Measurements from ENCODE around the gene PRLR.
A peak's percentile ranks its signal among the peaks of the same experiment; 100 is the strongest.

PRLR gene

DNA sequence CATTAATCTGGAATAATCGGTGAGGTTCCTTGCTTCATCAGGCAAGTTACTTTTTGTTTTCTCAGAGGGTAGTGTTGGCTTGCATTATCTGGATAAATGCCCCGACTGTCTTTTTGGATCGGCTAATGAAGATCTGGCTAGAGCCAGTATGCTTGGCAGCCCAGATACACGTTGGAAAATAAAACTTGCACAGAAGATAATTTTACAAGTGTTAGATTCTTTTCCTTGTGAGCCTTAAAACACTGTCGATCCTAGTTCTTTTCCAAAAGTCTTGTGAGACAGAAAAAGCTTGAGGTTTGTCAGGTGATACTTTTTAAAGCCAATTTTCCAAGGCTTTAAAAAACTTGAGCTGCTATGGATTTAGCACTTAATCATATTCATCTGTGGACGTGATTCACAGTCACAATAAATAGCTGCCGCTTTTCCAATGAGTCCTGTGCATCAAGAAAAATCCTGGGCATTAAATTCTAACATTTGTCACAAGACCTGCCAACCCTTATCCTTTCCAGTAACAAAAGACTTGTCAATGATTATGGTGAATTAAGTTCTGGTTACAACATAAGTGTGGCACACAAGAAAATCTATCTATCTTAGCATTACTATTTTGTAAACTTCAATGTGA, 68.5 kb downstream of the PRLR start:
- DNase-seq (ENCODE audit: low spot score) = no peak

DNA sequence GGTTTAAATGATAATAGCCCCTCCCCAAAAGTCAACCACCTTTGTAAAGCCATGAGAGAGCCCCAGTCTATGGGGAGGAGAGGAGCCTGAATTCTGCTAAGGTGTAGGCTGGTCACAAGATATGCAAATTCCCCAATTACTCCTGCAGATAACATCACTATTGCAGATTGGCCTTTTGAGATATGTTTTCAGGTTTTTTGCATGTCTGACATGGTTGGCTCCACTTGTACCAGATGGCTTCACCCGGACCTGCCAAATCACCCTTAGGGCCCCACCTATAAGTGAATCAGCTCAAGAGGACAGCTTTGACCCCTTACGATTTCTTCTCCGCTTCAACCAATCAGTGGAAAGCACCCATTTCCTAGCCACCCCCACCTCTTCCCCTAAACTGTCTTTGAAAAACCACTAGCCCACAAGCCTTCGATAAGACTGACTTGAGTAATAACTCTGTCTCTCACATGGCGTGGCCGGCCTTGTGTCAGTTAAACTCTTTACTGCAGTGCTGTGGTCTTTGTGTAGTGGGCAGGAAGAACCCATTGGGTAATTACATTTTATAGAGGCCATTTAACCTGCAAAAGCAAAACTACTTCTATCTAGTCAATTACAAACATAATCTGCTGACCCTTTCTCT, 69.7 kb downstream of the PRLR start:
- no peak for DNase-seq (ENCODE audit: low spot score)

DNA sequence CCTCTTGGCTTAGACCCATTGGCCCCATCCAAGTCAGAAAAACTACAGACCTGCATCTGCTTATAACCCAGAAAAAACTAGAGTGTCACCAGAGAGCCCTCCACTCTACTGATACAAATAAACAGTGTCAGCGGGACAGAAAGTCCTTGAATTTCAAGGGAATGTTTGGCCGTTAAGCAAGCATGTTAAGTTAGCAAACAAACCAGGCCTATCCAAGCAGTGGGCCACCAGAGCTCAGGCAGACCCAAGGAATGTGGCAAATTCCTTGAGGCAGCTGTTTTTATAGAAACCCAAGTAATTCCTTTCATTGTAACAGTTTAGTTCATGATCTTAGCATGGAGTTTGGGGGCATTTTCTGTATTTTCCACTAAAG, 70.9 kb downstream of the PRLR start:
- DNase-seq (ENCODE audit: low spot score) = no peak

DNA sequence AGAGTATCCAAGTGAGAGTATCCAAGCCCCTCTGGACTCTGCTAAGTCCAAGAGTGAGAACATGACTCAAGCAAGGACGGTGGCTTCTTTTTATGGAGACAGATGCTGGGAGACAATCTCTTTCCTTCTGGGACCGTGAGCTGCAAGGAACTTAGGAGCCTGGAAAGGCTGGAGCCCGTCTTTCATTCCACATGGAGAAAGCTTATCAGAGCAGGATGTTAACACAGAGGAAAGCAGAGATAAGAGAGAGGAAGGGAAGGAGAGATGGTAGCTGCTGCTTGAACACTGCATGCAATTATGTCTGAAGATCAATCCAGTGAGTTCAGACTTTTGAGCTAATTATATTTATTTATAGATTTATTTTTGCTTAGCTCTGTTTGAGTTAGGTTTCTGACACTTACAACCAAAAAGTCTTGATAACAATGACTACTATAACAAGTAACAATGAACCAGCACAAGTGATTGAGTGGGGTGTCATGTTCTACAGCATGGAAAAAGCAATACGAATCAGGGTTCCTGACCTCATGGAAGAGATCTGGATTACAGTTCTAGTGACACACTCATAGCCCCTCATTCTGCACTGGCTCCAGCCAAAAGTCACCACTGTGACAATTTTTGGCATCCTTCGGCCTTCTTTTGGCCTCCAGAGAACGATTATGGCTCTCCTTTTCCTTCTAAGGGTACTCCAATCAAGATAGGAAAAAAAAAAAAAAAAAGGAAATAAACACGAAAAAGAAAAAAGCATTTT, 71.5 kb downstream of the PRLR start:
- DNase-seq (ENCODE audit: low spot score) = no peak

DNA sequence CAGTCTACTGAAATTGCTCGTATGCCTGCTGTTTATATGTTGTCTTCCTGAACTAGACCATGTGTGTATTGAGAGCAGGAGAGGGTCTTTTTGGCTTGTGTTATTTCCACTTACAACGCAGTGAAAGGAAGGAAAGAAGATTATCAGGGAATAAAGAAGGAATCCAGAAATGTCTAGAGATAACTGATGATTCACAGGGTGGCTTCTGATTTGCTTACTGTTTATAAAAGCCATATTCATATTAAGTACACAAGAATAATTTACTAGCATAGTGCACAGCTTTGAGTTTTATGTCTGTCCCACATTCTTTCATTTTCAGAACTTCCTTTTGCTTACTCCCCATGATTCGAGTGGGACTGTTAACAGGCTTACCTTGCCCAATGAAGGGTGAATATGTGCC, 72.1 kb downstream of the PRLR start:
- no peak for DNase-seq (ENCODE audit: low spot score)

DNA sequence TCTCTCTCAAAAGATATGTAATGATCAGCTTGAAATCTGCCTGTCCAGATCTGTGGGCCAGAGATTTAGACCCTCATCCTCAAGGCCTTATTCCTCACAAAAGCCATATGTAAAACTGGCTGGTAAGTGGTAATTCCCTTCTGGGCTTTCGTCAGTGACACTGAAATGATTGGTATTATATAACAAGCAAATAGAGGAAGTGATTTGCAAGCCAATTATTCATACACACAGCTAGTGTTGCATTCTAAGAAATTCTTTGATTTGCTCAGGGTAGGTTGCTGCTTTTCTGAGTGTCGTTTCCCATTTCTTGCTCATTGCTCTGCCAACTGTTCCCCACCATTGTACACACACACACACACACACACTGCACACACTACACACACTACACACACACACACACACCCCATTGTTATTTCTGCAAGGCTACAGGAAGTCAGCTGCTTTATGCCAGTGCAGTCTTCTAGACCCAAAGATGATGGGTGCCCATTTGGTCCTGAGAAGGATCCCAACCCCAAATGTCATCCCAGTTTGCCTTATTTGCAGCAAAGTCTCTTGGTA, 76.8 kb downstream of the PRLR start:
- no peak for DNase-seq (ENCODE audit: low spot score)

DNA sequence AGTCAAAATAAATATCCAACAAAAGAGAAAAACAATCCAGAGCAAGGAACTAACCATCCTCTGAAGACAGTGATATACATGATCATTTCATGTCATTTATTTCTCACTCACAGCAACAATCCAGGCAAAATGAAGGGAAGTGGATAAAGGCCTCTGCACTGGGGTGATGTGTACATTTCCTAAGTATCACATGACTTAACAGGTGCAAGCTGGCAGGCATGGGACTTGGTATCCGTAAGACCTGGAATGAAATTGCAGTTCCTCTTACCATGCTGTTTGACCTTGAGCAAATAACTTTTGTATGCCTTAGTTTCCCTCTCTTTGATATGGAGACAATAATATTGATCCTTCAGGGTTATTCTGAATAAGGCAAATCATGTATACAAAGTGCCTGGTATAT, 77.6 kb downstream of the PRLR start:
- DNase-seq (ENCODE audit: low spot score) = no peak

DNA sequence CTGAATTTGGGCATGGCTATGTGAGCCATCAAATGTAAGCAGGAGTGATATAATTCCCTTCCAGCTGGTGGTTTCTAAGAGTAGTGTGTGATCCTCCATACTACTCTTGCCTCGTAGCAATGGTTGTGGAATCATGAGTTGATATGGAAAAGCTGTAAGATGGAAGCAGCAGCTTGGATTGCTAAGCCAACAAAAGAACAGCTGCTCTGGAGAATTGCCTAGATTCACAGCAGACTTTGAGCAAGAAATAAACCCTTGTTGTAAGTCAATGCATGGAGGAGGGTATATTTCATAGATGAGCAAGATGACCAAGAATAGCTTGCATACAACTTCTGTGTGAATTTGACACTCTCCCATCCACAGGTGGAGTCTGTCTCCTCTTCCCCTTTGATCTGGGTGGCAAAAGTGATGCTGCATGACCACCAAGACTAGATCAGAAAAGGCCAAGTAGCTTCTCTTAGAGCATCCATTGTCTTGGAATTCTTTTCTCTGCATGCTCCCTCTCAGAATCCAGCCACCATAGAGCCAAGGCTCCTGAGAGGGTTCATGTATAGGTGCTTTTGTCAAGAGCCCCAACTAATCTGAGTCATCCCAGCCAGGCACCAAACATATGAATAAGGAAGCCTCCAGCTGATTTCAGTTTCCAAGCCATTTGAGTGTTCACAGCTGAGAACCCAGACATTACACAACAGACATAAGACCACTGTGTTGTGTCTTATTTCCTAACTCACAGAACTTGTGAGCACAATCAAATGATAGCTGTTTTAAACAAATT, 79.0 kb downstream of the PRLR start:
- no peak for DNase-seq (ENCODE audit: low spot score)

DNA sequence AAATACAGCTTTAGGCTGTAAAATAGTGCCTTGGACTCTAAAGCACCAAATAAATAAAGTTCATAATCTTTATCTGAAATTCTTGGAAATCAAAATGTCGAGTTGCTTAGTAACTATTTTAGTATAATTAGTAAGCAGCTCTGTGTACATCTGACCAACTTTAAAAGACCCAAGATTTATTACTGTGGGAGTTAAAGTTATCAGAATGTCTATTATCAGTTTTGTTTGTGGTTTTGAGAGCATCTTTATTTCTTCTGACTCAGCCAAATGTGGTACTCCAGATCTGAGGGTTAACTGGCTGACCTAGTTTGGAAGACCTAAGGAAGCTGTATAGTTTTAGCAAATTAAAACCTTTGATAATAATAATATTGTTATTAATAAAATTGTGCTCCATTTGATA, 81.2 kb downstream of the PRLR start:
- no peak for DNase-seq (ENCODE audit: low spot score)

DNA sequence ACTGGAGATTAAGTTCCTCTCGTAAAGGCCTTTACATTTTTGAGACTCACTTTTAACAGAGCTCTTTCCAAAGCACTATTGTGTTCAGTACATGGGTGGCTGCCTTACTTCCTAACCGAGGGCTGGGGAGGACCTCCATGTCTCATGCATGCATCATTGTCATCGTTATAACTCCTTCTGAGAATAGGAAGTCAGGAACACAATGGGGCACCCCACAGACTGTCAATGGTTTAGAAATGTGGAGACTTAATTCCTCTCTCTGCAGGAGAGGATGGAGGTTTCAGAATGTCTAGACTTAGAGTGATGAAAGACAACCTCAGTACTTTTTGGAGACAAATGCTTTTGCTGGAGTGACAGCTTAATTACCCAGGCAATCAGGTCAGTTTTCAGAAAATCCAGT, 83.9 kb downstream of the PRLR start:
- DNase-seq (ENCODE audit: low spot score) = no peak

DNA sequence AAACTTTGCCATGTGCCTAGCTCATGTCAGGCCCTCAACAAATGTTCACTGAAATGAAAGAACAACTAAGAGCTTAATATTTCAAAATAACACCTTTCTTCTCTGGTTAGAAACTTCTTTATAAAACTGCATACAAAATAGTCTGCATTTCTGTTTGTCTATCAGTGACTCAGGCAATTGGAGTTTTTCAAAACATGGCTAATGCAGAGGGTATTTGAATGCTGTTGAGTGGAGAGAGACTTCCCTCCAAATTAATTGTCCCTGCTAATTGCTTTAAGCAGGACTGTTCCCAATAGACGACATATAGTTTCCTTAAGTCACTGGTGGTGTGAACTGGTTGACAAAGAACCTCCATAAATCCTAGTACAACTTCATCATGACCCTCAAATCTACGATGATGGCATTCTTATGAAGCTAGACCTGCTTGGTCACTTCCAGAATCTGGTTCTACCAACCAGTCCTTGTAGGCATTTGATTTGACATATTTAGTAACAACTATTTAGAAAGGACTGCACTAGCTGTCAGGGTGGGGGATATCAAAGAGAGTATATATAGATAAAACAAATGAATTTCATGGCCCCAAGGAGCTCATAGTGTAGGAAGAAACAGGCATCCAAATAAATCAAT, 84.5 kb downstream of the PRLR start:
- no peak for DNase-seq (ENCODE audit: low spot score)

DNA sequence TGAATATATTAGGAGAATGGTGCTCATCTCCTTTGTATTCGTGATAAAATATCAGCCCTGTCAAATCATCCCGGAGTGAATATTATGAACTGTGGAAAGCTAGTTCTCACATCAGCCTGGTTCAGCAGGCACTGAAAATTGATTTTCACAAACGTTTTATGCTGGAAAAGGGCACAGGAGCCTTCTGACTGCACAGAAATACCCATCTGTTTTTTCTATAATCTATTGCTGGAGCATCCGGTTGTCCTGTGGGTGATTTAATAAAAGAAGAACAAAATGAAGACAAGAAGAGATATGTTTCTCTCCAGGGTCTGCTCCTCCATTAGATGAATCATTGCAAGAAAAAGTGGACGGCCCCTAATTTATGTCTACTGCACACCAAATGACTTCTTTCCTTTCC, 85.3 kb downstream of the PRLR start:
- no peak for DNase-seq (ENCODE audit: low spot score)

DNA sequence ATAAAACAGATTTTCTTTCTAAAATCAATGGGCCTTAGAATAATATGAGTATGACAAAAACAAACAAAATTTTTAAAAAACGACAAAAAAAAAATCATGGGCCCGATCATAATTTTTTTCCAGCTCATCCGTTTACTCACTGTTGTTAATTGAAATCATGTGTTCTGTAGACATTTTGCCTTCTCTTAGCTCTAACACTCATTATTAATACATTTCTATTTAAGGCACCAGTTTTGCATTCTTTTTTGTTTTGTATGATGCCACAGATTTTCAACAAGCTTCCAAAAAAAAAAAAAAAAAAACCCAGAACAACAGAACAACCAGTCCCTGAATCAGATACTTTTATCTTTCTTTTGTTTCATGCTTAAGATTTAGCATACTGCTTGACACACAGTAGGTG, 86.4 kb downstream of the PRLR start:
- no peak for DNase-seq (ENCODE audit: low spot score)

DNA sequence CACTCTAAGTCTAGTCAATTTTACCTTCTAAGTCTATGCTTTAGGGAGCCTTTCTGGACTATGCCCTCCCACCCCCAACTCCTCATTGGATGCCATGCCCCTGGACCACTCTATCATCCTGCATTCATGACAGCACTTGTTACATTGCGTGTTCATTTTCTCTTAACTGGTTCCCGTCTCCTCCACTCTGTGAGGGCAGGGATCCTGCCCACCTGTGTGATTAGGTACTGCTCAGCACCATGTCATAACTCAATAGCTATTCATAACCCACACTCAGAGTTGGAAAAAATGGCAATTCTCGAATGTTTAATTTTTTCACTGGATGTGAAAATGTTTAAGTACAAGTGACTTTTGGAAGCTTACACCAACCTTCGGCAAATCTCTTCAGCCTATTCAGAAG, 88.5 kb downstream of the PRLR start:
- DNase-seq (ENCODE audit: low spot score) = no peak

DNA sequence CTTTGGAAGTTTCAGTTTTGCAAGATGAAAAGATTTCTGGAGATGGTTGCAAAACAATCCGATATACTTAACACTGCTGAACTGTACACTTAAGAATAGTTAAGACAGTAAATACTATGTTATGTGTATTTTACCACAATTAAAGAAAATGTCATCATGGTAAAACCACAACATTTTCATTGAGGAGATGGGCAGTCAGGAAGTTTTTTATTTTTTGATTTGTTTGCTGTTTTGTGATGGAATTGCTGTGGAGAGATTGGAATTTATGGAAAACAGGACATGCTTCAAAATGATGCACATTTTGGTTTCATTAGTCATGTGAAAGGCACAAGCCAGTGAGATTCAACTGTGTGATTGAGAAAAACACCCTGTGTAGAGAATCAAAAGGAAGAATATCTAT, 92.1 kb downstream of the PRLR start:
- no peak for DNase-seq (ENCODE audit: low spot score)

DNA sequence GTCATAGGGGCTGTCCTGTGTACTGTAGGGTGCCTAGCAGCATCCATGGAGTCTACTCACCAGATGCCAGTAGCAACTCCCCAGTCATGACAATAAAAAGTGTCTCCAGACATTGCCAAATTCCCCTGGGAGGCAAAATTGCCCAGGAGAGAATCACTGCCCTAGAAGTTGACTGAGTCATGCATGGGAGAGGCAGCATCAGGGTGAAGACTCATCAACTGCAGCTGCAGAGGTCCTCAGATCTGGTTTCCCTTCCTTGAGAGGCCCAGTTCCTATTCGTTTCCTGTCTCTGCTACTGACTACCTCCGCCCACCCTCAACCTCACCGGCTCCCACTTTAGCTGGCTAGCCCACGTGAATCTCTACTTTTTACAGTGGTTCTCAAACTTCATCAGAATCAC, 93.9 kb downstream of the PRLR start:
- DNase-seq (ENCODE audit: low spot score) = no peak

DNA sequence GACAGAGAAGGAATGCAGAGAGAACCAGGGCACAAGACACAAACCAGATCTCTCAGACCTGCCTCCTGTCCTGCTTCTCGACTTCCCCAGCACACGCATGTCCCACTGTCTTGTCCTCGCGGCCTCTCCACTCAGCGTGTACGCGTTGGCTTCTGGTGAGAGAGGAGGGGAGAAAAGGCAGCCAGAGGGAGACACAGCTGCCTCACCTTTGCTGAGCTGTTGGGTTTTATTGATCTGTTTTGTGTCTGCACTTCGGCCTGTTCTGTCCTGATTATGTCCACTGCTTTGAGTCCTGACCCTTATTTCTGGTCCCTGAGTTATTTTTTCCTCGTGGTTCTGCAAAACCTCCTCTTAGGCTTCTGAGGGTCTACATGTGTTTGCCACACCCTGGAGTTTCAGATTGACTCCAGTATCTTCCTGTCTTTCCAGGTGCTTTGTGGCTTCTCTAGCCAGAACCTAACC, 95.0 kb downstream of the PRLR start:
- peak; percentile 13 for DNase-seq (ENCODE audit: low spot score)

DNA sequence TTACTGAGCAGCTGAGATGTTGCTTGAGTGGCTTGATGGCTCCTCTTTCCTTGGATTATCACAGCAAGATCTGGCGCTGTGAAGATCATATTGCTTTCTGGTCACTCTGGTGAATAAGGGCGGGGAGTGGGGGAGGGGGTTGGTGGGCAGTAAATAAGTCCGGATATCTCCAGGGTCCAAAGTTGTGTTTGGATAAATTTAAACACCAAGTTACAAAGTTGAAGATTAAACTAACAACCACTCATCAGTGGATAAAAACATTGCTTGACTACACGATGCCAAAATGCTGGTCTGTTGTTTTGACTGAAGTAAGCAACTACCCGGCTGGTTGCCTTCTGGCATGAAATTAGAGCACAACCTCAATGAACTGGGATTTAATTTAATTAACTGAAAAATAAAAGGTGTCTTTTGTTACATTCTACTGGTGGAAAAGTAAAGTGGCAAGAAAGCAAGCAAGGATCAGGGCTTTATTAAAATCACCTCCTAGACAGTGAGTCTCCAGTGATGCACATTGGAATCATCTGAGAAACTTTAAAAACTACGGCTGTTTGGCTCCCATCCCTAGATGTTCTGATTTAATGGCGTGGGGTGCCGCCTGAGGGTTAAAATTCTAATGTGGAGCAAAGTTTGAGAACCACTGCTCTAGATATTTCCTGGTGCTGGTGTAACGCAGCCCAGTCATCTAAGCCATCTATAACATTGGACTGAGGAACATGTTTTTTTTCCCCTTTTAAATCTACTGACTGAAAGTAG, 95.8 kb downstream of the PRLR start:
- DNase-seq (ENCODE audit: low spot score) = no peak

DNA sequence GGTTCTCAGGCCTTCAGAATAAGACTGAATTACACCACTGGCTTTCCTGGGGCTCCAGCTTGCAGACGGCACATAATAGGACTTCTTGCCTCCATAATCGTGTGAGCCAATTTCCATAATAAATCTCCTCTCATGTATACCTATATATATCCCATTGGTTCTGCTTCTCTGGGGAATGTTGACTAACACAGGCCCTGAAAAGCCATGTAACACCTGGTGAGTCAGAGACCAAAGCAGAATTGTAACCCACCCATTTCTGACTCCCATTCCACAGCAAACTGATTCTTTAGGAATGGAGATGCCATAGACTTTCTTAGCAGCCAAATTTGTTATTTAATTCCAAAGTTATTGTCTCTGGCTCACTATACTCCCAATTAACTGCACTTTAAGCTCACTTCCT, 97.1 kb downstream of the PRLR start:
- no peak for DNase-seq (ENCODE audit: low spot score)

DNA sequence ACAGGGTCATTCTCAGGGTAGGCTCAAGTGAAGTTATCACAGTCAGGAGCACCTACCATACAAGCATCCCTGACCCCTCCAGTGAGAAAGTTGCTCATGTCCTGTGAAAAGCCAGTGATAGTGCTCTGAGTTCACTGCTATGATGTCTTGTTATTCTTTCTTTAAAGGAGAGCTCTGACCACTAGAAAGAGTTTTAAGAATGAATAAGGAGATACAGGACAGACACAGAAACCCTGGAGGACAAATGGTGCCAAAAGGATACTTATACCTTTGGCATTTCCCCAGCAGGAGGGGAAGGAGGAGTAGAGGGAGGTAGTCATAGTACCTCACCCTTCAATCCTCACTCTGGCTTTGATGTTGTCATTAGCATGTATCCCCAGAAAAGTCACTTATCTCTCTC, 98.6 kb downstream of the PRLR start:
- DNase-seq (ENCODE audit: low spot score) = no peak

DNA sequence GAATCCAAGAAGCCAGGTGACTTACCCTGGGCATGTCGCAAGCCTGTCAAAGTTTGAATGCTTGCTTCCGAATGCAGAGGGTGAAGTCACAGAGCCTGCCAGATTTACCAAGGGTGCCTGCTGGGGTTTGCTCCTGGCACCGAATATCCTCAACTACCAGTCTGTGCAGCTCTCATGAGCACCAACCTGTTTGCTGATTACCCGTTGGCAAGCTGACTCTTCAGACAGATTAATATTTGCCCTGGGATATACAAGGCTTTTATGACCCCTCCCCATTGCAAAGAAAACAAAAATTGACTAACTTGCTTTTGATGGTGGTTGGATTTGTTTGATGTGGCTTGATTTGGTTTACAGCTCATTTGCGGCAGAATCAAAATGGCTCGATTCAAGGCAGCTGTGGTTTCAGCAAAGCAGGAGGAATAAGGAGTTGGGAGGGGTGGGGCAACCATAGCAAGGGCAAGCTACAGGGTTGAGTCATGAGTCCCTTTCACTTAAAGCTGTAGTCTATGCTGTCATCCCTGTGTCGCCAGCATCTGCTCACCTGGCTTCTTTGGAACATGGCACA, 100.3 kb downstream of the PRLR start:
- DNase-seq (ENCODE audit: low spot score) = no peak

All from SK-N-DZ (cell line).